H1 (cell line): ENCODE measurements around the gene SYTL2. TPM values are rescaled to one million over a fixed set of nuclear protein-coding genes. Genes with fewer than 3 reads are reported as not detected.

Experiments used
- ASH2L ChIP-seq: fragments of 200-600, 300-600 bp; sonication (generic); IDR thresholded peaks from one replicate; pipeline ENCODE4 v1.7.1; 2017; ENCODE audit warnings: low read length
- CTBP2 ChIP-seq: IDR thresholded peaks from 2 replicates; pipeline ENCODE4 v1.7.0; 2011; ENCODE audit warnings: borderline replicate concordance, mild to moderate bottlenecking, moderate library complexity, mixed read lengths, low read length; ENCODE audit not compliant: insufficient read depth, insufficient read length
- JUN ChIP-seq: IDR thresholded peaks from 2 replicates; pipeline ENCODE4 v1.6.1; 2011; ENCODE audit warnings: low read depth, mild to moderate bottlenecking, improper control_type of control experiment, low read length
- RNF2 ChIP-seq: fragments of 200-900, 300-1000 bp; sonication (generic); IDR thresholded peaks from 2 replicates; pipeline ENCODE4 v1.7.1; 2016; ENCODE audit warnings: borderline replicate concordance, low read depth, mild to moderate bottlenecking, antibody characterized with exemption, low read length; ENCODE audit not compliant: poor library complexity, severe bottlenecking; ENCODE audit errors: missing control alignments
- polyA plus RNA-seq, 7 experiments: library from polyadenylated mRNA; depleted of rRNA in 3 of 7; stranded (reverse) in 5 of 7; unstranded in 2 of 7; fragments of >200 nt in 5 of 7; fragments of 200-250 nt in 2 of 7; gene quantifications; 1 replicate in 5 of 7; 2 replicates in 1 of 7; 4 replicates in 1 of 7; pipeline versions ENCODE4 v1.2.1 to v1.2.3, GENCODE V29; 2011 to 2013; ENCODE audit warnings: missing spikeins in 2 of 7, mixed read lengths in 2 of 7
- total RNA-seq: library from RNA; stranded (reverse); fragmentation: NEBNext Ultra II Directional; extraction: Animal tissue kit (Norgen Biotek cat#: 25700); gene quantifications from 2 replicates; pipeline ENCODE4 v1.2.1, GENCODE V29; 2021

Gene SYTL2
- total and polyA plus RNA-seq, 2 of the 8 experiments (the other 6 are each of a cell fraction or from before 2014, with no cell fraction given), result 1.3 to 9.1 TPM

- TF ChIP-seq RNF2, result no peak
- no peak for TF ChIP-seq CTBP2
- no peak for TF ChIP-seq JUN
- TF ChIP-seq ASH2L, result no peak
- TF ChIP-seq, all 59 proteins: peak for 0
These were observed 68.6 kb downstream of the SYTL2 start (continued) for GRCh38 chr11:85742348-85742747.
